H1 (cell line): ENCODE measurements around the gene PRAMEF4. TPM values are rescaled to one million over a fixed set of nuclear protein-coding genes. Genes with fewer than 3 reads are reported as not detected.
"Not testable (repeated sequence)": the region's sequence is repeated elsewhere in the genome, so short reads cannot be mapped to it uniquely, and the experiment has no call there.

Source experiments
- CTCF ChIA-PET: fragments of 300-600 bp; sonication (Branson Sonifier 250); formaldehyde crosslinking; loops from one replicate; lab custom pipeline; 2021; ENCODE audit not compliant: partially characterized antibody; lab: Charles Lee
- POLR2A ChIA-PET: fragments of 300-600 bp; sonication (Branson Sonifier 250); formaldehyde crosslinking; loops from one replicate; lab custom pipeline; 2021; ENCODE audit warnings: inconsistent platforms; ENCODE audit not compliant: partially characterized antibody; lab: Charles Lee
- DNase-seq, 2 experiments: peaks; one replicate each; pipeline versions ENCODE4 v3.0.0 to v3.0.0-alpha.2; 2010 to 2022; ENCODE audit warnings: low spot score in 2 of 2, low read depth in 1 of 2, mixed read lengths in 1 of 2
- FAIRE-seq: peaks from 2 replicates; lab custom pipeline; 2011; peaks lifted over from hg19 to GRCh38; lab: Jason Lieb, UNC
- H2AFZ ChIP-seq: 2 replicates; pipeline ENCODE4 v1.8.1; 2012; ENCODE audit warnings: low read length, inconsistent platforms
- H2AK5ac ChIP-seq: 2 replicates; pipeline ENCODE4 v1.6.1; 2013; ENCODE audit warnings: low read depth, low read length
- H2BK120ac ChIP-seq: replicated peaks from 2 replicates; pipeline ENCODE3; 2013; ENCODE audit warnings: low read depth, low read length, inconsistent platforms
- H2BK12ac ChIP-seq: 2 replicates; pipeline ENCODE4 v1.6.1; 2013; ENCODE audit warnings: low read depth, low read length
- H2BK15ac ChIP-seq: 2 replicates; pipeline ENCODE4 v1.6.1; 2013; ENCODE audit warnings: low read length
- H2BK20ac ChIP-seq: 2 replicates; pipeline ENCODE4 v1.6.1; 2013; ENCODE audit warnings: low read length
- H2BK5ac ChIP-seq: 2 replicates; pipeline ENCODE4 v1.6.1; 2013; ENCODE audit warnings: low read depth, low read length
- H3K14ac ChIP-seq: 2 replicates; pipeline ENCODE4 v1.6.1; 2013; ENCODE audit warnings: inconsistent platforms; ENCODE audit not compliant: insufficient read length
- H3K18ac ChIP-seq: 2 replicates; pipeline ENCODE4 v1.6.1; 2013; ENCODE audit warnings: low read length; ENCODE audit errors: extremely low read depth
- H3K23ac ChIP-seq: 2 replicates; pipeline ENCODE4 v1.6.1; 2013; ENCODE audit warnings: inconsistent platforms; ENCODE audit not compliant: insufficient read length
- H3K23me2 ChIP-seq: 2 replicates; pipeline ENCODE4 v1.6.1; 2013; ENCODE audit warnings: low read depth, low read length
- H3K27ac ChIP-seq: 2 replicates; pipeline ENCODE4 v1.6.1; 2011; ENCODE audit warnings: low read depth, low read length, inconsistent platforms
- H3K27me3 ChIP-seq, 4 experiments: replicated peaks in 1 of 4; 1 replicate in 1 of 4; 2 replicates in 3 of 4; pipeline versions ENCODE4 v1.6.1 to v1.8.1; 2011 to 2013; ENCODE audit warnings: low read length in 3 of 4, mild to moderate bottlenecking in 3 of 4, inconsistent platforms in 2 of 4, mixed read lengths in 2 of 4, moderate library complexity in 1 of 4; ENCODE audit not compliant: control insufficient read depth in 3 of 4, insufficient read depth in 3 of 4; ENCODE audit errors: extremely low read depth in 1 of 4
- H3K36me3 ChIP-seq, 4 experiments: 2 replicates each; pipeline versions ENCODE4 v1.6.1 to v1.8.1; 2011 to 2013; ENCODE audit warnings: mild to moderate bottlenecking in 4 of 4, low read length in 3 of 4, moderate library complexity in 2 of 4, control low read depth in 1 of 4, inconsistent platforms in 1 of 4; ENCODE audit not compliant: insufficient read depth in 4 of 4, control insufficient read depth in 2 of 4
- H3K4ac ChIP-seq: replicated peaks from 2 replicates; pipeline ENCODE3; 2013; ENCODE audit warnings: low read length, low read depth, mixed read lengths, inconsistent platforms; ENCODE audit not compliant: insufficient read length
- H3K4me1 ChIP-seq, 4 experiments: replicated peaks in 1 of 4; 1 replicate in 1 of 4; 2 replicates in 3 of 4; pipeline versions ENCODE4 v1.6.1 to v1.8.1; 2011 to 2013; ENCODE audit warnings: low read length in 3 of 4, inconsistent platforms in 2 of 4, mixed read lengths in 1 of 4; ENCODE audit not compliant: insufficient read depth in 4 of 4, control insufficient read depth in 3 of 4
- H3K4me2 ChIP-seq, 2 experiments: 2 replicates each; pipeline versions ENCODE4 v1.6.1 to v1.8.1; 2011 to 2013; ENCODE audit warnings: low read depth in 2 of 2, low read length in 2 of 2, control low read depth in 1 of 2, inconsistent platforms in 1 of 2, mild to moderate bottlenecking in 1 of 2; ENCODE audit not compliant: insufficient read depth in 1 of 2
- H3K4me3 ChIP-seq, 4 experiments: fragments of 200-600, 300-600 bp in 1 of 4; sonication (generic), shearing (Covaris generic), sonication (Bioruptor Twin) in 1 of 4; 2 replicates each; pipeline versions ENCODE4 v1.5.1 to v1.8.1; 2011 to 2016; ENCODE audit warnings: low read length in 4 of 4, low read depth in 3 of 4, control low read depth in 2 of 4, inconsistent platforms in 2 of 4, mild to moderate bottlenecking in 2 of 4, mixed read lengths in 1 of 4, moderate library complexity in 1 of 4; ENCODE audit not compliant: insufficient read depth in 2 of 4; ENCODE audit errors: extremely low read depth in 1 of 4
- H3K56ac ChIP-seq: replicated peaks from 2 replicates; pipeline ENCODE3; 2013; ENCODE audit warnings: low read depth, mild to moderate bottlenecking, mixed read lengths, low read length, inconsistent platforms; ENCODE audit not compliant: insufficient read length
- H3K79me1 ChIP-seq: 2 replicates; pipeline ENCODE4 v1.6.1; 2013; ENCODE audit warnings: low read depth, low read length, control low read depth
- H3K79me2 ChIP-seq, 2 experiments: 2 replicates each; pipeline versions ENCODE4 v1.6.1 to v1.8.1; 2012 to 2013; ENCODE audit warnings: low read length in 2 of 2, mild to moderate bottlenecking in 2 of 2, inconsistent platforms in 1 of 2; ENCODE audit not compliant: insufficient read depth in 2 of 2, control insufficient read depth in 1 of 2
- H3K9ac ChIP-seq, 4 experiments: replicated peaks in 1 of 4; 1 replicate in 1 of 4; 2 replicates in 3 of 4; pipeline versions ENCODE4 v1.6.1 to v1.8.1; 2011 to 2013; ENCODE audit warnings: low read depth in 3 of 4, low read length in 3 of 4, control low read depth in 2 of 4, mild to moderate bottlenecking in 2 of 4, moderate library complexity in 2 of 4, inconsistent platforms in 1 of 4; ENCODE audit errors: extremely low read depth in 1 of 4
- H3K9me3 ChIP-seq, 2 experiments: 2 replicates each; pipeline versions ENCODE4 v1.6.1 to v1.8.1; 2012 to 2013; ENCODE audit warnings: mild to moderate bottlenecking in 2 of 2, moderate library complexity in 2 of 2, control low read depth in 1 of 2, inconsistent platforms in 1 of 2, low read depth in 1 of 2, low read length in 1 of 2, mixed read lengths in 1 of 2; ENCODE audit not compliant: insufficient read depth in 2 of 2
- H4K20me1 ChIP-seq, 2 experiments: replicated peaks in 1 of 2; 2 replicates each; pipeline versions ENCODE3 to v1.8.1; 2011 to 2013; ENCODE audit warnings: inconsistent platforms in 2 of 2, low read length in 2 of 2, mild to moderate bottlenecking in 1 of 2; ENCODE audit not compliant: insufficient read depth in 2 of 2, control insufficient read depth in 1 of 2
- H4K5ac ChIP-seq: 2 replicates; pipeline ENCODE4 v1.6.1; 2013; ENCODE audit warnings: low read length, low read depth, mixed read lengths, inconsistent platforms; ENCODE audit not compliant: insufficient read length
- H4K8ac ChIP-seq: 2 replicates; pipeline ENCODE4 v1.8.0; 2013; ENCODE audit warnings: mild to moderate bottlenecking, moderate library complexity, low read length, inconsistent platforms; ENCODE audit not compliant: insufficient read depth; ENCODE audit errors: extremely low read depth
- H4K91ac ChIP-seq: replicated peaks from 2 replicates; pipeline ENCODE3; 2013; ENCODE audit warnings: low read length, mixed read lengths, inconsistent platforms; ENCODE audit not compliant: insufficient read length
- WGBS, 2 experiments: shearing (Covaris generic) in 1 of 2; methylation state at CpG; one replicate each; pipeline versions ENCODE4 v1.1.6 to v1.1.7; 2013 to 2015; ENCODE audit warnings: low lambda C conversion rate in 2 of 2, mixed read lengths in 2 of 2, inconsistent platforms in 1 of 2, low coverage in 1 of 2, missing lambda C conversion rate in 1 of 2; ENCODE audit not compliant: insufficient replicate concordance in 2 of 2, insufficient coverage in 1 of 2, insufficient read length in 1 of 2; ENCODE audit errors: extremely low coverage in 1 of 2, missing lambda C conversion rate in 1 of 2; 5-methylcytosine and 5-hydroxymethylcytosine counted together
- polyA plus RNA-seq, 7 experiments: library from polyadenylated mRNA; depleted of rRNA in 3 of 7; stranded (reverse) in 5 of 7; unstranded in 2 of 7; fragments of >200 nt in 5 of 7; fragments of 200-250 nt in 2 of 7; gene quantifications; 1 replicate in 5 of 7; 2 replicates in 1 of 7; 4 replicates in 1 of 7; pipeline versions ENCODE4 v1.2.1 to v1.2.3, GENCODE V29; 2011 to 2013; ENCODE audit warnings: missing spikeins in 2 of 7, mixed read lengths in 2 of 7
- total RNA-seq: library from RNA; stranded (reverse); fragmentation: NEBNext Ultra II Directional; extraction: Animal tissue kit (Norgen Biotek cat#: 25700); gene quantifications from 2 replicates; pipeline ENCODE4 v1.2.1, GENCODE V29; 2021

PRAMEF4 gene
- total and polyA plus RNA-seq, 2 of the 8 experiments (the other 6 are each of a cell fraction or from before 2014, with no cell fraction given): not detected

DNA sequence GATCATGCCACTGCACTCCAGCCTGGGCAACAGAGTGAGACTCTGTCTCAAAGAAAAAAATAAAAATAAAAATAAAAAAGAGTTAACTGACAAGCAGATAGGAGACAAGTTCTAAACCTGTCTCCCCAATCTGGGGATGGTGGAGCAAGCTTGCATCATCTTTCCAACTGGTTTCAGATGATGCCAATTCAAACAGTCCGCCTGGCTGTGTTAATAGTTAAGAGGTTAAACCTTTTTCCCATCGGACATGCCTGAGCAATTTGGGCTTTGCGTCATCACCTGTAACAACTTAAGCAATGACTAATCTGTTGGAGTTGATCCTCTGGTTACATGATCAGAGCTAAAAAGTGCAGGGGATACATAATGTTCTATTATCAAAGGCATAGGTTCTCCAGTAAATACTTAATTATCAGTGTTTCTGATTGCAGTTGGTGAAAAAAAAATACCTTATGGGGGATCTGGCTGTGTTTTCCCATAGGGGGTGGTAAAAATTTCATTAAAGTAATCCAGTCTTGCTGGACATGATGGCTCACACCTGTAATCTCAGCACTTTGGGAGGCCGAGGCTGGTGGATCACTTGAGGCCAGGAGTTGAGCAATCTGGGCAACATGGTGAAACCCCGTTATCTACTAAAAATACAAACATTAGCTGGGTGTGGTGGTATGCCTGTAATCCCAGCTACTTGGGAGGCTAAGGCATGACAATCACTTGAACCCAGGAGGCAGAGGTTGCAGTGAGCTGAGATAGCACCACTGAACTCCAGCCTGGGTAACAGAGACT, 18.0 kb upstream of the PRAMEF4 start:
- H3K4me3 ChIP-seq, H4K91ac ChIP-seq, H3K79me2 ChIP-seq, H3K4me2 ChIP-seq, H3K23me2 ChIP-seq, H3K36me3 ChIP-seq, H3K56ac ChIP-seq, H2BK120ac ChIP-seq, H3K4me1 ChIP-seq, H2AFZ ChIP-seq, H3K27ac ChIP-seq, H2AK5ac ChIP-seq, H3K9me3 ChIP-seq, H3K14ac ChIP-seq, H3K79me1 ChIP-seq, H3K18ac ChIP-seq, H3K4ac ChIP-seq, H3K9ac ChIP-seq, POLR2A ChIA-PET, H3K23ac ChIP-seq, FAIRE-seq, H2BK15ac ChIP-seq, H3K27me3 ChIP-seq, H2BK12ac ChIP-seq, CTCF ChIA-PET, H4K5ac ChIP-seq, H2BK20ac ChIP-seq, H2BK5ac ChIP-seq, DNase-seq, H4K20me1 ChIP-seq, H4K8ac ChIP-seq: not testable (repeated sequence)
- WGBS, 2 experiments: 78% methylated on average over 4 of the region's 5 CpGs; no CpG with 5 or more reads in 1 of the 2 experiments

DNA sequence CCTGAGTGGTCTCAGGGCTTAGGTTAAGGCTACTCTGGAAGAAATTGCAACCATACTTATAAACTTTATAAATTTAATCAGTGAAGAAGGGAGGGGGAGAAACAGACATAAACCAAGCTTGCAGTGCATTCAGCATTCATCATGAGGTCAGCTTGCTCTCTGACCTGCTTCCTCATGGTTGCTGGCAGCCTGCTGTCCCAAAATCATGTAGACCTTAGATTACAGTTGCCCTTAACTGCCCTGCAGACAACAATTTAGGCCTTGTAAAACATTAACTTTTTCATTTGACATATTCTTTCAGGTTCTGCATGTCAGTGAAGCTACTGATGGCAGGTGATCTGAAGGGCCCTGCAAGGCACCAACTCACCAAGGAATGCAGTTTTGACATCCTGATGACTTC, 13.2 kb upstream of the PRAMEF4 start:
- H4K5ac ChIP-seq, H3K14ac ChIP-seq, H3K23me2 ChIP-seq, H4K91ac ChIP-seq, H3K4me1 ChIP-seq, H3K4me2 ChIP-seq, H3K9ac ChIP-seq, H3K4ac ChIP-seq, POLR2A ChIA-PET, H3K79me1 ChIP-seq, H3K79me2 ChIP-seq, H3K27ac ChIP-seq, DNase-seq, H3K9me3 ChIP-seq, H2BK5ac ChIP-seq, H3K4me3 ChIP-seq, H3K27me3 ChIP-seq, CTCF ChIA-PET, H2AK5ac ChIP-seq, H3K18ac ChIP-seq, H2BK20ac ChIP-seq, H3K23ac ChIP-seq, H2BK120ac ChIP-seq, H2AFZ ChIP-seq, FAIRE-seq, H2BK12ac ChIP-seq, H2BK15ac ChIP-seq, H4K20me1 ChIP-seq, H3K36me3 ChIP-seq, H4K8ac ChIP-seq, H3K56ac ChIP-seq: not testable (repeated sequence)
